ENCODE data around the gene RIOX2. TPM values are rescaled to one million over a fixed set of nuclear protein-coding genes. Genes with fewer than 3 reads are reported as not detected.
A peak's percentile ranks its signal among the peaks of the same experiment; 100 is the strongest.

RIOX2 gene
- polyA plus RNA-seq (2012; ENCODE audit: insufficient read length, low read depth): 14.3 TPM

DNA sequence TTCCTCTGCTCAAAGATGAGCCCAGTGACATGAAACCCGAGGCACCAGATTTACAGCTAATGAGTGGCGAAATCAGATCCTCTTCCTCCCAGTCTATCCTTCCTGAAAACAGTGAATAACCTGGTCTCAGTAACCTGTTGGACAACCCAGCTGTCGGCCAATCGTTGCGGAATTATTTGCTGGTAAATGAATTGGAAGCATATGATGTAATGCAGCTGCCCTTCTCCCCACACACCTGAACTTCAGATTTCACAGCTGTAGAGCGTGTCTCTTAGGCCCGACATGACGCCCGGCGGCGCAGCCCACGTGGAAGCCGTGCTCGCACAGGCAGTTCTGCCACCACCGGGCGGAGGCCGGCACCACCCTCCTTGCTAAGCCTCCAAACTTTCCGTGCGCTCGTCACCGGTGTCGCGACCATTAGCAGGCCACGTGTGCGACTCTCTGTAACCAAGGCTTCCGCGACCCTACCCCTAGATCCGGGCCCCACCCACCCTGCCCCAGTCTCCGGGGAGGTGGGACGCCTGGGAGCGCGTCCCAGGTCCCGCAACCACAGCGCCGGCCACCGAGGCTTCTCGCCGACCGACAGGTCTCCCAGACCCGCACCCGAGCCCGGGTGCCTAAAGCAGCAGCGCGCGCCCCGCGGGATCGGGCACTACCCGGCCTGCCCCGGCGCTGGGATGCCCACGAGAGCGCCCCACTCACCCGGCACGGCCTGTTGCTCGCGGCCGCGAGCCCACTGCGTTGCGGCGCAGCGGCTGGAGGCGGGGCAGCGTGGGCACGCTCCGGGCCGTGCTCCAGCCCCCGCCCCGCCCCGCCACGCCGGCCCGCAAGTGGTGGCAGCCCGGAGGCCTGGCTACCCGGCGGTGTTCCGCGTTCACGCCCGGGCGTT is at the start of gene RIOX2:
RIOX2 (minus strand) TSS at position 753 of the 889 bp plus-strand sequence. CDS start 4,838 bp downstream, outside the sequence.
- TF ChIP-seq TAF1 (IDR thresholded peaks at IDR 0.05; ENCODE audit: borderline replicate concordance, insufficient read depth, low read length): no peak
- peak; percentile 19 for TF ChIP-seq FOXP2 (optimal IDR thresholded peaks at IDR 0.05; ENCODE audit: borderline replicate concordance, extremely low read depth, extremely low read length, insufficient read depth)
- TF ChIP-seq POLR2AphosphoS5 (IDR thresholded peaks at IDR 0.05; ENCODE audit: low read depth, low read length): peak; percentile 57; the same call in 1 of the 2 replicates
- TF ChIP-seq SIN3A (IDR thresholded peaks at IDR 0.05; ENCODE audit: borderline replicate concordance, insufficient read depth, low read length): peak; percentile 72; the same call in 1 of the 2 replicates
- TF ChIP-seq, protein P1, sequence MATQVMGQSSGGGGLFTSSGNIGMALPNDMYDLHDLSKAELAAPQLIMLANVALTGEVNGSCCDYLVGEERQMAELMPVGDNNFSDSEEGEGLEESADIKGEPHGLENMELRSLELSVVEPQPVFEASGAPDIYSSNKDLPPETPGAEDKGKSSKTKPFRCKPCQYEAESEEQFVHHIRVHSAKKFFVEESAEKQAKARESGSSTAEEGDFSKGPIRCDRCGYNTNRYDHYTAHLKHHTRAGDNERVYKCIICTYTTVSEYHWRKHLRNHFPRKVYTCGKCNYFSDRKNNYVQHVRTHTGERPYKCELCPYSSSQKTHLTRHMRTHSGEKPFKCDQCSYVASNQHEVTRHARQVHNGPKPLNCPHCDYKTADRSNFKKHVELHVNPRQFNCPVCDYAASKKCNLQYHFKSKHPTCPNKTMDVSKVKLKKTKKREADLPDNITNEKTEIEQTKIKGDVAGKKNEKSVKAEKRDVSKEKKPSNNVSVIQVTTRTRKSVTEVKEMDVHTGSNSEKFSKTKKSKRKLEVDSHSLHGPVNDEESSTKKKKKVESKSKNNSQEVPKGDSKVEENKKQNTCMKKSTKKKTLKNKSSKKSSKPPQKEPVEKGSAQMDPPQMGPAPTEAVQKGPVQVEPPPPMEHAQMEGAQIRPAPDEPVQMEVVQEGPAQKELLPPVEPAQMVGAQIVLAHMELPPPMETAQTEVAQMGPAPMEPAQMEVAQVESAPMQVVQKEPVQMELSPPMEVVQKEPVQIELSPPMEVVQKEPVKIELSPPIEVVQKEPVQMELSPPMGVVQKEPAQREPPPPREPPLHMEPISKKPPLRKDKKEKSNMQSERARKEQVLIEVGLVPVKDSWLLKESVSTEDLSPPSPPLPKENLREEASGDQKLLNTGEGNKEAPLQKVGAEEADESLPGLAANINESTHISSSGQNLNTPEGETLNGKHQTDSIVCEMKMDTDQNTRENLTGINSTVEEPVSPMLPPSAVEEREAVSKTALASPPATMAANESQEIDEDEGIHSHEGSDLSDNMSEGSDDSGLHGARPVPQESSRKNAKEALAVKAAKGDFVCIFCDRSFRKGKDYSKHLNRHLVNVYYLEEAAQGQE (IDR thresholded peaks at IDR 0.05; ENCODE audit: insufficient read depth in 1 of 2, low read depth in 2 of 2, low read length in 2 of 2): 0 out of 4 replicates have a peak, but pooled peaks of 1 of the 2 experiments have one; percentile 11

DNA sequence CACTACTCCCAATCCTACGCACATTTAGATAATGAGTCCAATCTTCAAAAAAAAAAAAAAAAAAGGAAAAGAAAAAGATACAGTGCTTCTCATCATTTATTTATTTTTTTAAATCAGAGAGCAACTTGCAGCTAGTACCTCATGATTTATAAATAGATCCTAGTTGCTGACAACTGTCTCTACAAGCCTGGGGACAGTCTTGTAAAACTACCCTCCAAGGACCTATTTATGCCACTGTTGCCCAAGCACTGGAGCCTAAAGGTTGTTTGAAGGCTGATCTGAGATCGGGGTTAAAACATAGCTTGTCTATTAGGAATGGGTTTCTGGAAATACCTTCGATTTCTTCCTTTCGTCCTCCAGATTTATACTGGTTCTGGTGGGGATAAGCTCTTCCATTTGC is 48.2 kb upstream of the RIOX2 start:
- no peak for TF ChIP-seq TAF1 (IDR thresholded peaks at IDR 0.05; ENCODE audit: borderline replicate concordance, insufficient read depth, low read length)

DNA sequence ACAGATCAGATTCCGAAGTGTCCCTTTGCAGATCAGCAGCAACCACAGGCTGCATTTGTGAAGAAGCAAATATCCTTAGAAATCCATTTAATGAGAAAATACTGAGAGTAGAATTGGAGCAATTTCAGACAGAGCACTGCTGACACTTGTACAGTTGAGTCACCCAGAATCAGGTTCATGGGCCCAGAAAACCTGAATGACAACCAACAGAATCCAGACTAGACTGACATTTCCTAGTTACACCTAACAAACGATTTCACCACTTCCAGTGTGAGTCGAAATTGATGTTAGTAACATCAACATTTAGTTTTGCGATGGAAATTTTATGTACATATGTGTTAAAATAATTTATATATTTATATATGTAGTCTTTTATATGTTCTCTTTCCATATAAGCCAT is 46.1 kb upstream of the RIOX2 start:
- TF ChIP-seq, protein P1 (IDR thresholded peaks at IDR 0.05; ENCODE audit: insufficient read depth in 1 of 2, low read depth in 2 of 2, low read length in 2 of 2): no peak

DNA sequence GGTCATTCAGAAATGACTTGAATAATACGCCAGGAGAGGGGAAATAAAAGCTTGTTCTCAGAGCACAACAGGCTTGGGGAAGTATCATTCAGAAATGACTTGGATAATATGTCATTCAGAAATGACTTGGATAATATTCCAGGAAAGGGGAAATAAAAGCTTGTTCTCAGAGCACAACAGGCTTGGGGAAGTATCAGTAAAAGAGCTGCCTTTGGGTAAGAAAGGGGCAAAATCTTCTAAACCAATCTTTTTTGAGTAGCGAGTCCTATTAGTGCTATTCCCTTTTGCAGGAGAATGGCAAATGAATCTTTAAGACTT is 42.0 kb upstream of the RIOX2 start:
- TF ChIP-seq POLR2AphosphoS5 (IDR thresholded peaks at IDR 0.05; ENCODE audit: low read depth, low read length) (no peak), SIN3A (IDR thresholded peaks at IDR 0.05; ENCODE audit: borderline replicate concordance, insufficient read depth, low read length) (no peak), FOXP2 (optimal IDR thresholded peaks at IDR 0.05; ENCODE audit: borderline replicate concordance, extremely low read depth, extremely low read length, insufficient read depth) (no peak), TAF1 (IDR thresholded peaks at IDR 0.05; ENCODE audit: borderline replicate concordance, insufficient read depth, low read length) (no peak)
- TF ChIP-seq, protein P1 (IDR thresholded peaks at IDR 0.05; ENCODE audit: insufficient read depth in 1 of 2, low read depth in 2 of 2, low read length in 2 of 2): no peak

DNA sequence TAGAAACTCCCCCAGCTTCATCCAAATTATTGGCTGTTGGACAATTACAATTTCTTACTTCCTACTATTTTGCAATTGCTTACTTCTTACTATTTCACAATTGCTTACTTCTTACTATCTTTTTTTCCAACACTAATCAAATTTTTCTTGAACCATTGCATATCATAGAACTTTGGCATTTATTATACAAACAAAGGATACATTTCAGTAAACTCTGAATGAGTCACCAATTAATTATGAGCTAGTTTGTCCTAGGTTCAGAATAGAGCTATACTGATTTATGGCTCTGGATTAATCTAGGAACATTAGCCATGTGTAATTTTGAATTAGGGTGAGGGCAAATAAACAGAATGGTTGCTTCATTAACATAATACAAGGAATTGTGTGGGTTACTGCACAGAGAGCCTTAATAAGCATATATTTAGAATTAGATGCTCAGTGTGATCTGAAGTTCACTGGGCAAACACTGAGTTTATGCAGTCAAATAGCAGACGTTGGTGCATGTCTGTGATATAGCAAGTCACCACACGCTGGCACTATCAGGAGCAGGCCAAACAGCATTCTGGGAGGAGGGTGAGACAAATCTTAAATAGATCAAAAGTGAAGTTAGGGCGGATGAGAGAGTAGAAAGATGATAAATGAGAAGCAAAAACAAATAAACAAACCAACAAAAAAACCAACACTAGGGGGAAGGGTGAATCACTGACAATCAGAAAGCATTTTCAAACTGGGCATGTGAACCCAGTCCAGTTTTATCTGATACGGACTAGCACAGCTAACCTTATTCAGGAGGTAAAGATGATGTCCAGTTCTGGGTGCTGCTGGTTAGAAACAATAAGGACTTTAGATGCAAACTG is 41.4 kb upstream of the RIOX2 start:
- no peak for TF ChIP-seq FOXP2 (optimal IDR thresholded peaks at IDR 0.05; ENCODE audit: borderline replicate concordance, extremely low read depth, extremely low read length, insufficient read depth)
- no peak for TF ChIP-seq SIN3A (IDR thresholded peaks at IDR 0.05; ENCODE audit: borderline replicate concordance, insufficient read depth, low read length)
- no peak for TF ChIP-seq TAF1 (IDR thresholded peaks at IDR 0.05; ENCODE audit: borderline replicate concordance, insufficient read depth, low read length)
- TF ChIP-seq, protein P1 (IDR thresholded peaks at IDR 0.05; ENCODE audit: insufficient read depth in 1 of 2, low read depth in 2 of 2, low read length in 2 of 2): no peak
- TF ChIP-seq POLR2AphosphoS5 (IDR thresholded peaks at IDR 0.05; ENCODE audit: low read depth, low read length): no peak

Data from PFSK-1 (cell line).